IgD-negative memory B cell (primary cell): Measurements from ENCODE around the gene EMILIN3. TPM values are rescaled to one million over a fixed set of nuclear protein-coding genes. Genes with fewer than 3 reads are reported as not detected.

Experiments
- H3K27ac Mint-ChIP-seq, 3 donors: one replicate each; pipeline ENCODE4 v1.8.0; 2020 to 2022; ENCODE audit warnings: mild to moderate bottlenecking in 3 of 3, mixed read lengths in 3 of 3, moderate library complexity in 1 of 3
- H3K27me3 Mint-ChIP-seq: one replicate; pipeline ENCODE4 v1.8.0; 2021; ENCODE audit warnings: mixed read lengths
- H3K36me3 Mint-ChIP-seq: one replicate; pipeline ENCODE4 v1.8.0; 2020; ENCODE audit warnings: mild to moderate bottlenecking, mixed read lengths
- H3K4me1 Mint-ChIP-seq, 3 donors: one replicate each; pipeline ENCODE4 v1.8.0; 2020 to 2022; ENCODE audit warnings: mixed read lengths in 3 of 3, mild to moderate bottlenecking in 1 of 3
- H3K4me3 Mint-ChIP-seq, 4 donors: one replicate each; pipeline ENCODE4 v1.8.0; 2020 to 2022; ENCODE audit warnings: mild to moderate bottlenecking in 4 of 4, mixed read lengths in 4 of 4, moderate library complexity in 3 of 4
- H3K9me3 Mint-ChIP-seq, 3 donors: one replicate each; pipeline ENCODE4 v1.8.0; 2020 to 2021; ENCODE audit warnings: mixed read lengths in 3 of 3, mild to moderate bottlenecking in 1 of 3
- polyA plus RNA-seq: library from polyadenylated mRNA; unstranded; fragments of 300-500 nt; fragmentation: Illumina TruSeq; gene quantifications from one replicate; pipeline ENCODE4 v1.2.3, GENCODE V29; 2021

EMILIN3 gene
- not detected for polyA plus RNA-seq

GRCh38 chr20:41366546-41367392 lies at the start of gene EMILIN3:
Gene EMILIN3, minus strand, starts transcription at chr20:41366818. Its CDS starts 184 bp downstream, at chr20:41366634.
- H3K4me1 Mint-ChIP-seq: no peaks in the 10 kb centered on the region
- H3K4me3 Mint-ChIP-seq: no peak within 1 kb of the TSS
- H3K27me3 Mint-ChIP-seq: peaks cover 24% of the 10 kb centered on the region
- H3K36me3 Mint-ChIP-seq: peaks cover 2% of the 10 kb centered on the region
- H3K27ac Mint-ChIP-seq: no peak within 1 kb of the TSS
- peaks cover 0 to 6% (median 3%) of the 10 kb centered on the region in 3 donors for H3K9me3 Mint-ChIP-seq

- Mint-ChIP-seq H3K27ac (peak overlapping the region in 1 of 3 donors; percentile 67), H3K36me3 (peaks cover 21% of the 10 kb centered on the region), H3K4me1 (peaks cover 0 to 2% (median 0%) of the 10 kb centered on the region in 3 donors), H3K4me3 (peak overlapping the region in 1 of 4 donors; percentile 35), H3K9me3 (no peaks in the 10 kb centered on the region), H3K27me3 (no peaks in the 10 kb centered on the region)
Measured at GRCh38 chr20:41415191-41415590, 48.6 kb upstream of the EMILIN3 start.

GRCh38 chr20:41413169-41413568 lies 46.6 kb upstream of the EMILIN3 start:
- H3K27ac Mint-ChIP-seq: no peak overlapping the region
- H3K27me3 Mint-ChIP-seq: no peaks in the 10 kb centered on the region
- H3K36me3 Mint-ChIP-seq: peaks cover 17% of the 10 kb centered on the region
- no peak overlapping the region for H3K4me3 Mint-ChIP-seq
- H3K9me3 Mint-ChIP-seq: no peaks in the 10 kb centered on the region
- peaks cover 0 to 5% (median 4%) of the 10 kb centered on the region in 3 donors for H3K4me1 Mint-ChIP-seq

- no peak overlapping the region for H3K4me3 Mint-ChIP-seq
- H3K36me3 Mint-ChIP-seq: peaks cover 17% of the 10 kb centered on the region
- H3K9me3 Mint-ChIP-seq: no peaks in the 10 kb centered on the region
- no peak overlapping the region for H3K27ac Mint-ChIP-seq
- H3K27me3 Mint-ChIP-seq: no peaks in the 10 kb centered on the region
- H3K4me1 Mint-ChIP-seq: peaks cover 0 to 5% (median 4%) of the 10 kb centered on the region in 3 donors
Measured at GRCh38 chr20:41412324-41413120, 45.9 kb upstream of the EMILIN3 start.

GRCh38 chr20:41411391-41411847 lies 44.8 kb upstream of the EMILIN3 start:
- H3K36me3 Mint-ChIP-seq: peaks cover 16% of the 10 kb centered on the region
- H3K4me1 Mint-ChIP-seq: peaks cover 0 to 5% (median 4%) of the 10 kb centered on the region in 3 donors
- H3K27ac Mint-ChIP-seq: no peak overlapping the region

GRCh38 chr20:41408986-41409385 lies 42.4 kb upstream of the EMILIN3 start:
- Mint-ChIP-seq H3K4me3 (no peak overlapping the region), H3K27me3 (no peaks in the 10 kb centered on the region), H3K9me3 (no peaks in the 10 kb centered on the region), H3K4me1 (peaks cover 0 to 5% (median 2%) of the 10 kb centered on the region in 3 donors), H3K36me3 (peaks cover 14% of the 10 kb centered on the region), H3K27ac (no peak overlapping the region)

More at GRCh38 chr20:41411391-41411847, 44.8 kb upstream of the EMILIN3 start:
- H3K9me3 Mint-ChIP-seq: no peaks in the 10 kb centered on the region
- no peak overlapping the region for H3K4me3 Mint-ChIP-seq
- no peaks in the 10 kb centered on the region for H3K27me3 Mint-ChIP-seq

GRCh38 chr20:41408156-41408794 lies 41.7 kb upstream of the EMILIN3 start:
- H3K9me3 Mint-ChIP-seq: no peaks in the 10 kb centered on the region
- peaks cover 0 to 5% (median 2%) of the 10 kb centered on the region in 3 donors for H3K4me1 Mint-ChIP-seq
- H3K27ac Mint-ChIP-seq: peak overlapping the region in 1 of 3 donors; percentile 72
- H3K4me3 Mint-ChIP-seq: peak overlapping the region in 1 of 4 donors; percentile 78
- peaks cover 10% of the 10 kb centered on the region for H3K36me3 Mint-ChIP-seq
- no peaks in the 10 kb centered on the region for H3K27me3 Mint-ChIP-seq

- Mint-ChIP-seq H3K4me3 (no peak overlapping the region), H3K27ac (no peak overlapping the region), H3K4me1 (peaks cover 0 to 5% (median 2%) of the 10 kb centered on the region in 3 donors), H3K9me3 (no peaks in the 10 kb centered on the region), H3K36me3 (peaks cover 10% of the 10 kb centered on the region), H3K27me3 (no peaks in the 10 kb centered on the region)
Measured at GRCh38 chr20:41407607-41408006, 41.0 kb upstream of the EMILIN3 start.

GRCh38 chr20:41406896-41407444 lies 40.4 kb upstream of the EMILIN3 start:
- Mint-ChIP-seq H3K36me3 (peaks cover 10% of the 10 kb centered on the region), H3K4me1 (peaks cover 0 to 5% (median 2%) of the 10 kb centered on the region in 3 donors), H3K27ac (peak overlapping the region in 2 of 3 donors; percentile 36 to 43), H3K4me3 (no peak overlapping the region), H3K27me3 (no peaks in the 10 kb centered on the region), H3K9me3 (no peaks in the 10 kb centered on the region)

GRCh38 chr20:41406353-41406752 lies 39.7 kb upstream of the EMILIN3 start:
- no peaks in the 10 kb centered on the region for H3K9me3 Mint-ChIP-seq
- peaks cover 10% of the 10 kb centered on the region for H3K36me3 Mint-ChIP-seq
- H3K27me3 Mint-ChIP-seq: no peaks in the 10 kb centered on the region
- H3K4me1 Mint-ChIP-seq: peaks cover 0 to 5% (median 2%) of the 10 kb centered on the region in 3 donors
- H3K27ac Mint-ChIP-seq: peak overlapping the region in 1 of 3 donors; percentile 36
- no peak overlapping the region for H3K4me3 Mint-ChIP-seq

GRCh38 chr20:41405436-41405835 lies 38.8 kb upstream of the EMILIN3 start:
- Mint-ChIP-seq H3K9me3 (no peaks in the 10 kb centered on the region), H3K27ac (no peak overlapping the region), H3K4me3 (no peak overlapping the region), H3K4me1 (peaks cover 0 to 5% (median 2%) of the 10 kb centered on the region in 3 donors), H3K36me3 (peaks cover 6% of the 10 kb centered on the region), H3K27me3 (no peaks in the 10 kb centered on the region)

- Mint-ChIP-seq H3K4me1 (peaks cover 0 to 1% (median 1%) of the 10 kb centered on the region in 3 donors), H3K36me3 (peaks cover 6% of the 10 kb centered on the region), H3K27me3 (no peaks in the 10 kb centered on the region), H3K27ac (no peak overlapping the region), H3K4me3 (no peak overlapping the region), H3K9me3 (no peaks in the 10 kb centered on the region)
Measured at GRCh38 chr20:41403604-41404003, 37.0 kb upstream of the EMILIN3 start.

GRCh38 chr20:41398408-41398807 lies 31.8 kb upstream of the EMILIN3 start:
- H3K27ac Mint-ChIP-seq: peak overlapping the region in 1 of 3 donors; percentile 39
- peaks cover 0 to 1% (median 1%) of the 10 kb centered on the region in 3 donors for H3K4me1 Mint-ChIP-seq
- H3K36me3 Mint-ChIP-seq: no peaks in the 10 kb centered on the region
- H3K27me3 Mint-ChIP-seq: no peaks in the 10 kb centered on the region
- no peak overlapping the region for H3K4me3 Mint-ChIP-seq
- H3K9me3 Mint-ChIP-seq: no peaks in the 10 kb centered on the region
